SK-N-SH (cell line): ENCODE results near the gene ERGIC2. TPM values are rescaled to one million over a fixed set of nuclear protein-coding genes. Genes with fewer than 3 reads are reported as not detected.

Experiments
- CTCF ChIP-seq: fragments of 200-600 bp; sonication (generic); IDR thresholded peaks from 2 replicates; pipeline ENCODE4 v1.6.1; 2017; ENCODE audit warnings: antibody characterized with exemption, mild to moderate bottlenecking, moderate library complexity
- ELF1 ChIP-seq: IDR thresholded peaks from 2 replicates; pipeline ENCODE4 v1.4.0; 2012
- EP300 ChIP-seq, 2 experiments: IDR thresholded peaks; 2 replicates each; pipeline versions ENCODE4 v1.4.0 to v1.6.1; 2012; ENCODE audit warnings: borderline replicate concordance in 1 of 2, low read depth in 1 of 2, low read length in 1 of 2
- EZH2phosphoT487 ChIP-seq: fragments of 200-600 bp; sonication (generic); IDR thresholded peaks from 2 replicates; pipeline ENCODE4 v1.6.1; 2017; ENCODE audit warnings: low read depth, mixed run types, mild to moderate bottlenecking, antibody characterized with exemption, moderate library complexity, borderline replicate concordance
- FOSL2 ChIP-seq: IDR thresholded peaks from 2 replicates; pipeline ENCODE4 v1.4.0; 2012; ENCODE audit warnings: low read depth, mild to moderate bottlenecking, moderate library complexity, borderline replicate concordance
- GABPA ChIP-seq: IDR thresholded peaks from 2 replicates; pipeline ENCODE4 v1.4.0; 2012; ENCODE audit warnings: low read depth, mild to moderate bottlenecking
- GATA2 ChIP-seq: sonication (generic); formaldehyde crosslinking; IDR thresholded peaks from 2 replicates; pipeline ENCODE4 v1.5.0; 2020; ENCODE audit warnings: mild to moderate bottlenecking, missing genetic modification reagents
- MAX ChIP-seq: IDR thresholded peaks from 2 replicates; pipeline ENCODE4 v1.4.0; 2012; ENCODE audit warnings: low read depth
- MEF2A ChIP-seq: IDR thresholded peaks from 2 replicates; pipeline ENCODE4 v1.4.0; 2012; ENCODE audit warnings: low read depth, borderline replicate concordance
- NFIC ChIP-seq: IDR thresholded peaks from 2 replicates; pipeline ENCODE4 v1.4.0; 2012; ENCODE audit warnings: borderline replicate concordance
- PBX3 ChIP-seq: IDR thresholded peaks from 2 replicates; pipeline ENCODE4; 2012
- POLR2AphosphoS5 ChIP-seq: IDR thresholded peaks from 2 replicates; pipeline ENCODE4 v1.6.1; 2012; ENCODE audit warnings: low read depth, low read length
- RAD21 ChIP-seq: IDR thresholded peaks from 2 replicates; pipeline ENCODE4 v1.6.1; 2012; ENCODE audit warnings: mild to moderate bottlenecking, low read length
- RCOR1 ChIP-seq: fragments of 150-350 bp; IDR thresholded peaks from 2 replicates; pipeline ENCODE4 v1.6.1; 2017; ENCODE audit warnings: antibody characterized with exemption, low read length
- RFX5 ChIP-seq: IDR thresholded peaks from 2 replicates; pipeline ENCODE4 v1.6.1; 2012; ENCODE audit warnings: mild to moderate bottlenecking, improper control_type of control experiment, low read length
- RXRA ChIP-seq: IDR thresholded peaks from 2 replicates; pipeline ENCODE4 v1.4.0; 2012; ENCODE audit warnings: low read depth, mild to moderate bottlenecking, borderline replicate concordance
- SIN3A ChIP-seq: IDR thresholded peaks from 2 replicates; pipeline ENCODE4 v1.6.1; 2012; ENCODE audit warnings: low read depth, mild to moderate bottlenecking, low read length, moderate library complexity, borderline replicate concordance
- SMC3 ChIP-seq: IDR thresholded peaks from 2 replicates; pipeline ENCODE4 v1.6.1; 2012; ENCODE audit warnings: low read depth, low read length, improper control_type of control experiment
- TAF1 ChIP-seq: IDR thresholded peaks from 2 replicates; pipeline ENCODE4 v1.6.1; 2012; ENCODE audit warnings: low read depth, mild to moderate bottlenecking, low read length, moderate library complexity, borderline replicate concordance
- TEAD4 ChIP-seq: IDR thresholded peaks from 2 replicates; pipeline ENCODE4 v1.4.0; 2012; ENCODE audit warnings: mild to moderate bottlenecking, borderline replicate concordance; ENCODE audit not compliant: insufficient read depth
- USF1 ChIP-seq: IDR thresholded peaks from 2 replicates; pipeline ENCODE4 v1.4.0; 2012; ENCODE audit warnings: low read depth, borderline replicate concordance
- USF2 ChIP-seq: fragments of 150-350 bp; IDR thresholded peaks from 2 replicates; pipeline ENCODE4 v1.6.1; 2017; ENCODE audit warnings: antibody characterized with exemption, low read length, low read depth, borderline replicate concordance
- ZBTB33 ChIP-seq: IDR thresholded peaks from 2 replicates; pipeline ENCODE4 v1.4.0; 2012; ENCODE audit warnings: low read depth, borderline replicate concordance
- polyA plus RNA-seq, 3 experiments: library from polyadenylated mRNA; depleted of rRNA; stranded (reverse); fragments of >200 nt; gene quantifications; 2 replicates each; pipeline ENCODE4 v1.2.3, GENCODE V29; 2012

ERGIC2 gene
- polyA plus RNA-seq, 1 of the 3 experiments (the other 2 are of a cell fraction): 22.1 TPM

- TF ChIP-seq USF1: no peak
- no peak for TF ChIP-seq GABPA
- TF ChIP-seq TAF1: 0 out of 2 replicates have a peak, but pooled peaks have one; percentile 16
- TF ChIP-seq MAX: 0 out of 2 replicates have a peak, but pooled peaks have one; percentile 23
- peak; percentile 98 for TF ChIP-seq NFIC
- TF ChIP-seq TEAD4: peak; percentile 93
- peak; percentile 89 for TF ChIP-seq PBX3
- no peak for TF ChIP-seq RAD21
- TF ChIP-seq SIN3A: no peak
- peak; percentile 85 for TF ChIP-seq ZBTB33
- no peak for TF ChIP-seq EZH2phosphoT487
- TF ChIP-seq FOSL2: peak; percentile 85
- no peak for TF ChIP-seq RFX5
- TF ChIP-seq RXRA: peak; percentile 72; the same call in 1 of the 2 replicates
- TF ChIP-seq USF2: no peak
- no peak for TF ChIP-seq GATA2 (CRISPR knock-in tag)
- peak; percentile 56; the same call in 1 of the 2 replicates for TF ChIP-seq POLR2AphosphoS5
- peak in 1 of 2 experiments; percentile 93; a peak in 2 of 4 replicates for TF ChIP-seq EP300 (IDR thresholded peaks at IDR 0.05; ENCODE audit: borderline replicate concordance in 1 of 2, low read depth in 1 of 2, low read length in 1 of 2)
- no peak for TF ChIP-seq SMC3
- peak; percentile 94 for TF ChIP-seq MEF2A
- no peak for TF ChIP-seq ELF1
- TF ChIP-seq CTCF: no peak
- TF ChIP-seq RCOR1: no peak
Observed at GRCh38 chr12:29316752-29317151, 64.2 kb downstream of the ERGIC2 start (continued).
